IPS-20b (cell line): ENCODE measurements around the gene L3HYPDH.

Experiments used
- H3K27ac ChIP-seq: one replicate; pipeline ENCODE4 v1.5.1; 2013; ENCODE audit warnings: low read length
- H3K27me3 ChIP-seq: 2 replicates; pipeline ENCODE4 v1.6.1; 2013; ENCODE audit warnings: mild to moderate bottlenecking, low read length, inconsistent platforms; ENCODE audit not compliant: insufficient read depth
- H3K36me3 ChIP-seq: 2 replicates; pipeline ENCODE4 v1.6.1; 2013; ENCODE audit warnings: low read depth, mild to moderate bottlenecking, inconsistent platforms, low read length, moderate library complexity; ENCODE audit not compliant: insufficient read depth
- H3K4me1 ChIP-seq: 2 replicates; pipeline ENCODE4 v1.6.1; 2013; ENCODE audit warnings: mild to moderate bottlenecking, control low read depth, inconsistent platforms, low read length, moderate library complexity; ENCODE audit not compliant: insufficient read depth
- H3K4me3 ChIP-seq: 2 replicates; pipeline ENCODE4 v1.5.1; 2013; ENCODE audit warnings: mild to moderate bottlenecking, low read length, inconsistent platforms
- H3K9ac ChIP-seq: 2 replicates; pipeline ENCODE4 v1.6.1; 2013; ENCODE audit warnings: low read depth, mild to moderate bottlenecking, inconsistent platforms, low read length, moderate library complexity
- H3K9me3 ChIP-seq: 2 replicates; pipeline ENCODE4 v1.6.1; 2013; ENCODE audit warnings: mild to moderate bottlenecking, low read depth, low read length, inconsistent platforms; ENCODE audit not compliant: insufficient read depth

The L3HYPDH gene

DNA sequence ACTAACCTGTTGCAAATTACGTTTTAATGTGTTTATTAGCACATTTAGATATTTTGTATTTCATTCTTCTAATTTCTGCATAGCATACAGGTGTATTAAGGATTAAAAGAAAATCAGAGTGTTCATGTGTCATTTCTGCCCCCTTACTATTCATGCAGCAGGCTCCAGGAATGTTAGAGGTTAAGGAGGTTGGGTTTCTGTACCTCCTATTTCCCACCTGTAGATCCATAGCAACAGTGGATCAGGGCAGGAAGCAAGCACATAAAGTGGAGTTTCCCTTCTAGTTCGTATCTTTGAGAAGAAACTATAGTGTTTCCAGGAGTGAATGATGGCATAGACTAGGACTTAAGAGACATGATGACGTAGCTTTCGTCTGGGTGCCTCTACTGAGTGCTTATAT lies 19.0 kb upstream of the L3HYPDH start:
- H3K27me3 ChIP-seq, result no peaks in the 10 kb centered on the region
- no peaks in the 10 kb centered on the region; the same call in 1 of the 2 replicates for H3K4me1 ChIP-seq
- H3K4me3 ChIP-seq, result no peak overlapping the region
- peaks cover 59% of the 10 kb centered on the region for H3K36me3 ChIP-seq
- H3K9ac ChIP-seq, result no peak overlapping the region
- no peaks in the 10 kb centered on the region for H3K9me3 ChIP-seq
- H3K27ac ChIP-seq, result no peak overlapping the region

DNA sequence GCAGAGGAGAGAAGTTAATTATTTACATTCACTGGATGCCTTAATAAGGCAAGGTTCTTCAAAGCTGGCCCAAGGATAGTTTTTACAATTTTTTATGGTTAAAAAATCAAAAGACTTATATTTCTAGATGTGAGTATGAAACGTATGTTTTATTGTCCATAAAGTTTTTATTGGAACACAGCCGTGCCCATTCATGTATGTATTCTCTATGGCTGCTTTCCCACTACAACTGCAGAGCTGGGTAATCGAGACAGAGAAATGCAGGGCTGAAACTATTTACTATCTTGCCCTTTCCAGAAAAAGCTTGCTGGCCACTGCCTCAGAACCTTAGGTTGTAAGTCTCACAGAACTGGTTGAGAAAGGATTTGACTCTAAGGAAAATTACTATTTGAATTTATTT lies 16.5 kb upstream of the L3HYPDH start:
- no peaks in the 10 kb centered on the region for H3K4me1 ChIP-seq
- H3K36me3 ChIP-seq, result peaks cover 79% of the 10 kb centered on the region
- no peaks in the 10 kb centered on the region for H3K9me3 ChIP-seq
- H3K27me3 ChIP-seq, result no peaks in the 10 kb centered on the region
- no peak overlapping the region for H3K27ac ChIP-seq
- H3K9ac ChIP-seq, result no peak overlapping the region
- H3K4me3 ChIP-seq, result no peak overlapping the region

DNA sequence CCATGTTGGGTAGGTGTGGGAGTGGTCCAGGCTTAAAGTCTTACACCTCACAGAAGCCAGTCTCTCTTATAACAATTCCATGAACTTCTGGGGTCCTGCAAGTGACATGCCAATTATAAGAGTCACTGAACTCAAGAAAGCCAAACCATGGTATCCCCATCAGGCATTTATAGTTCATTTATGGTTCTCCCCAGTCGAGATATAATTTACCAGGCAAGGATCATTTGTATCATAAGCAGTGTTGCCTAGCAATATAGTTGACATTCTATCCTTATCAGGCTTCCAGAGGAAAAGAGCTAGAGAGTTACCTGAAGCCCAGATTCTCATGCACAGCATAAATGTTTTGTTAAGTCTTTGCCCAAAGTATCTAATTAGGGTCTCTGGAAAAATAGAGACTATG lies 8.2 kb upstream of the L3HYPDH start:
- Histone ChIP-seq H3K36me3 (peaks cover 92% of the 10 kb centered on the region), H3K4me3 (no peak overlapping the region), H3K4me1 (no peaks in the 10 kb centered on the region), H3K27me3 (no peaks in the 10 kb centered on the region), H3K9me3 (no peaks in the 10 kb centered on the region), H3K9ac (no peak overlapping the region), H3K27ac (no peak overlapping the region)

DNA sequence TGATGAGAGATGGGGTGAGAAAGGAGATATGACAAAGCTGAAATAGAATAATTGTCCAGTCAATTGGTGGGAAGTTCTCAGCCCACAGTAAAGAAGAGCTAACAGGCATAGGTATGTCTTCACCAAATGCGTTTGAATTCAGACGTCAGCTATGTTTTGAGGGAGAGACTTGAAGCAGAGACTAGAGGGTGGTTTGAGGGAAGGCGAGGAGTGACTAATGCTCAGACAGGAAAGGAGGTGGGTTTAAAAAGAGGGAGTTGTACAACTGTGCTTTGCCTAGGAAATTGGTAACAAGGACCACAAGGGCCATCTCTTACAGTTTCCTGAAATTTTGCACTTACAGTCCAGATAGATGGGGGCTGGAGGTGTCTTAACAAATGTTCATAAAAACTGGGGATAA lies 6.5 kb upstream of the L3HYPDH start:
- Histone ChIP-seq H3K9me3 (no peaks in the 10 kb centered on the region), H3K4me3 (no peak overlapping the region), H3K27me3 (no peaks in the 10 kb centered on the region), H3K4me1 (no peaks in the 10 kb centered on the region), H3K36me3 (peaks cover 82% of the 10 kb centered on the region), H3K27ac (no peak overlapping the region), H3K9ac (no peak overlapping the region)

DNA sequence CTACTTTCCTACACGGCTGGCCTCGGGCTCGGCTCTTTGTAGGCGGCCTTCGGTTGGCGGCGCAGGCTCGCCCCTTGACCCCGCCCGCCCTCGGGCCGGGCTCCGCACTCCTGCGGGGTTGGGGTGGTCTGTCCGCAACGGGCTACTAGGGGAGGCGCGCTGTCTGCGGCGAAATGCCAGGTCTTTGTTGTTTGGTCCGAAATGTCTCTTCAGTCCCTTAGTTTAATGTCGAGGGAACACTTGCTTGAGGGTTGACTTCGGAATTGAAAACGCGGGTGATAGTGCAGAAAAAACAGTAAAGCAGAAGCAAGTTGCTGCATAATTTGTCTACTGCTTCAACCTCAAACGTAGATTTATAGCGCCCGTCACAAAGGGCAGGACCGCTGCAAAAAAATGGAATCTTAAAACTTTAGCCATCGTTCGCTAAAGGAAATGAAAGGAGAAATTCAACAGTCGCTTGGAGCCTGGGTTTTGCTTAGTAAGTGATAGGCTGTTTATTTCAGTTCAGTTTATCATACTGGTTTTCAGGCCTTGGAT lies 499 bp upstream of the L3HYPDH start:
- Histone ChIP-seq H3K27ac (peak overlapping the region; percentile 64), H3K36me3 (peaks cover 25% of the 10 kb centered on the region), H3K9ac (peak overlapping the region; percentile 96), H3K9me3 (no peaks in the 10 kb centered on the region), H3K4me1 (peaks cover 8% of the 10 kb centered on the region), H3K4me3 (peak overlapping the region; percentile 96), H3K27me3 (no peaks in the 10 kb centered on the region)

DNA sequence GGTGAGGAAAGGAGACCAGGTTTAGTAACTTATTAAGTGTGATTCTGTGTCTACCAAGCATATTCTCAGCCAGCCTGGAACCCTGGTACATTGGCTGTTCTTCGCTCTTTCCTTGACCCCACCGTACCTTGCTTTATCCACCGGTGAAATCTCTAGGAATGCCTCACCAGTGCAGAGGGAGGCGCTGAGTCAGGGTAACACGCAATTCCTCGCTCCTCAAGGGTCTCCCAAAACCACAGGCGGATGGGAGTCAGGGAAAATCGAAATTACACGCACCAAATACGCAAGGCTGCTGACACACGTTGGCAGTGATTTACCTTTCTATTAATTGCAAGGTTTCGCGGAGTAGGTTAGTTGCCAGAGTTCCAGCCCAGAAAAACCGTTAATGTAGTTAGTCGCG lies 845 bp downstream of the L3HYPDH start:
- Histone ChIP-seq H3K27me3 (no peaks in the 10 kb centered on the region), H3K36me3 (peaks cover 16% of the 10 kb centered on the region), H3K4me1 (peaks cover 8% of the 10 kb centered on the region), H3K27ac (no peak overlapping the region), H3K4me3 (peak overlapping the region; percentile 96), H3K9ac (peak overlapping the region; percentile 96), H3K9me3 (no peaks in the 10 kb centered on the region)

DNA sequence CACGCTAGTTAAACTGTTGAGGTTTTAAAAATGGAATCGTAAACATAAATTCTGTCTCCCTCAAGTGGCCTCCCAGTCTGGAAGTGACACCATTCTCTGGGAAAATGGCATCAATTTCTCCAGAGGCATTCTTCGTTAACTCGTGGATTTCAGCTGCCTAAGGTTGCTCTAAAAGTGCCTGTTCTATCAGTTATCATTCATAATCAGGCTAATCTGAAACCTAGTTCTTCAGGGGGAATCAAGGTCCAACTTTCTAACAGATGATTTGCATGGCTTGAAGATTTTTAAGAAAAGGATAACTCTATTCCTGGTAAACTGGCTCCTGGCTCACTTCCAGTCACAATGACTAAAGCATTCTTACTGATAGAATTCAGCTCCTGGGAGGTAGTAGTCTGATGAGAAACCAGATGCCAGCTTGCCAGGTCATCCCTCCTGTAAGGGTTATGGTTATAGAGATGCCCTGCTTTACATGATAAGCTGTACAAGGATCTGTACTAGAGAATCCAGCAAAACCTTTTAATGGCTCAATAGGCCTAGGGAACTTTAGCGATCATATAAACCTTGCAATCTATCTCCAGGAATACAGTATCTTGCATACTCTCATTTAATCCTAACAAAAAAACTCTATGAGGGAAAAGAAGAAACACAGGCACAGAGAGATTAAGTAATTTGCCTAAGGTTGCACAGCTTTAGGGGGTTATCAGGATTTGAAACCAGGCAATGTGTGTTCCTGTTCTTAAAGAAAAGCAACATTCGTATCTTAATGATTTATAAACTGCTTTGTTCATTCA lies 1.5 kb downstream of the L3HYPDH start:
- Histone ChIP-seq H3K4me3 (peak overlapping the region; percentile 96), H3K27me3 (no peaks in the 10 kb centered on the region), H3K27ac (no peak overlapping the region), H3K36me3 (peaks cover 12% of the 10 kb centered on the region), H3K9me3 (no peaks in the 10 kb centered on the region), H3K4me1 (peaks cover 8% of the 10 kb centered on the region), H3K9ac (peak overlapping the region; percentile 96; the same call in 1 of the 2 replicates)

DNA sequence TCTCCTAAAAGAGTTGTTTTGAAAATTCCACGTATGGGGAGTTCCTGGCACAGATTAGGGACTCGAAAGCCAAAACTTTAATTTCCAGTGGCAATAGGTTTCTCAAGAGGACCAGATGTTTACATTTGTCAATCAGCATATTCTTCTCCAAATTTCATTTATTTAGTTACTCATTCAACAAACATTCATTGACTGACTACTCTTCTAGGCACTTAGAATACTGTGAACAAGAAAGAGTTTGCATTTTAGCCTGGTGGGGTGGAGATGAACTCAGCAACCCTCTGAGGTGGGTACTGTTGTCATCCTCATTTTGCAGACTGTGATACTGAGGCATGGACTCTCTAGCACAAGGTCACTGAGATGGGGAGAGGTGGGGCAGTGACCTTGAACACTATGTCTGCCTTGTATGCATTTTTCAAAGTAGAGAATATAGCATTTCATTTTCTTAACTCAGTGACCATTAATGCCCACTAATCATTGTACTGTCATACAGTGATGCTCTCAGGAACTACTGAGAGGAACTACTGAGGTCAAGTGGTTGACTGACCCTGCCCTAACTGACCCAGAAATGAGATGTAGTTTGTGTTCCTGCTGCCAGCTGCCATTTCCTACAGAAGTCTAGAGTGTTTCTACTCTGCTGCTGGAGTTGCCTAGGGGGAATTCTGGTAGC lies 2.2 kb downstream of the L3HYPDH start:
- Histone ChIP-seq H3K27ac (no peak overlapping the region), H3K4me1 (peaks cover 8% of the 10 kb centered on the region), H3K9me3 (no peaks in the 10 kb centered on the region), H3K4me3 (peak overlapping the region; percentile 96; the same call in 1 of the 2 replicates), H3K27me3 (no peaks in the 10 kb centered on the region), H3K9ac (no peak overlapping the region), H3K36me3 (peaks cover 7% of the 10 kb centered on the region; the same call in 1 of the 2 replicates)

DNA sequence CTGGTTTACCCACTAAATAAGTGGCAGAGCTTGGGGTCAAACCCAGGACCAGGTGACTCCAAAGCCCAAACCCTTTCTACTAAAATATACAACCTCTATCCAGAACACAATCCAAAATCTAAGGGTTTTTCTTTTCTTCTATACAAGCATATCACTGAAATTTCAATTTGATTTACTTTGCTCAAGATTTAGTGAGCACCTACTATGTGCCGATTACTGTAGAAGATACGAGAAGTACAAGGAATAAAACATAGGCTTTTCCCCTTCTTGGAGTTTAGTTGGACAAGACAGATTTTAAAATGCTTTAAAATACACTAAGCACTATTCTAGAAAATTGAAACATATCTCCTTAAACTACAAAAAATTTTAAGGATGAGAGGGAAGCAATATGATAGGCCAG lies 2.8 kb downstream of the L3HYPDH start:
- Histone ChIP-seq H3K27ac (no peak overlapping the region), H3K4me3 (0 out of 2 replicates have a peak overlapping the region, but pooled peaks have one; percentile 19), H3K4me1 (peaks cover 8% of the 10 kb centered on the region), H3K9me3 (no peaks in the 10 kb centered on the region), H3K27me3 (no peaks in the 10 kb centered on the region), H3K9ac (no peak overlapping the region), H3K36me3 (peaks cover 11% of the 10 kb centered on the region; the same call in 1 of the 2 replicates)

DNA sequence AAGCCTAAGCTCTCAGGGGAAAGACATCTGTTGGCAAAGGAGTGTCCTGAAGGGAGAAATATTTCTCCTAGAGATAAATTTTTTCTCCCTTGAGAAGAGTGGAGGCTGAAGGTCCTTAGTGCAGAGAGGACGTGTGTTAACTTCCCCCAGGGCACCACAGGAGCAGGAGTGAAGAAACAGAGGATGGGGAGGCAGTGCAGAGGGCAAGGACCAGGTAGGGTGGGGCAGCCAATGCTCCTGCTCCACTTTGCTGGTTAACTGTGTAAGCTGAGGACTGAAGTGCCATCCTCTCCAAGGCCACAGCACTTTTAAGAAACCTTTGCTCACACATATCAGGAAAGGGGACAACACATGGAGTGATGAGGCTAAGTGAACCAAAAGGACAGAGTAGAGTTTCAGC lies 4.0 kb downstream of the L3HYPDH start:
- Histone ChIP-seq H3K36me3 (peaks cover 23% of the 10 kb centered on the region), H3K27me3 (no peaks in the 10 kb centered on the region), H3K4me3 (no peak overlapping the region), H3K27ac (no peak overlapping the region), H3K9ac (no peak overlapping the region), H3K9me3 (no peaks in the 10 kb centered on the region), H3K4me1 (peaks cover 8% of the 10 kb centered on the region)

DNA sequence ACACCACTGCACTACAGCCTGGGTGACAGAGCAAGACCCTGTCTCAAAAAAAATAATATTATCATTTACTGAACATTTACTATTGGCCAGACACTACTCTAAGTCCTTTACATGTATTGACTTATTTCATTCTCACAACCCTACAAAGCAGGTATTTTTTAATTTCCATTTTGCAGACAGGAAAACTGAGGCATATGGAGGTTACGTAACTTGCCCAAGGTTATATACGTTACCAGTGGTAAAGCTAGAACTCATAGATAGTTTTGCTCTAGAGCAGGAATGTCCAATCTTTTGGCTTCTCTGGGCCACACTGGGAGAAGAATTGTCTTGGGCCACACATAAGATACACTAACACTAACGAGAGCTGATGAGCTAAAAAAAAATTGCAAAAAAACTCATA lies 5.7 kb downstream of the L3HYPDH start:
- peaks cover 8% of the 10 kb centered on the region for H3K4me1 ChIP-seq
- H3K9ac ChIP-seq, result no peak overlapping the region
- H3K27me3 ChIP-seq, result no peaks in the 10 kb centered on the region
- H3K4me3 ChIP-seq, result no peak overlapping the region
- H3K9me3 ChIP-seq, result no peaks in the 10 kb centered on the region
- no peak overlapping the region for H3K27ac ChIP-seq
- H3K36me3 ChIP-seq, result peaks cover 33% of the 10 kb centered on the region

DNA sequence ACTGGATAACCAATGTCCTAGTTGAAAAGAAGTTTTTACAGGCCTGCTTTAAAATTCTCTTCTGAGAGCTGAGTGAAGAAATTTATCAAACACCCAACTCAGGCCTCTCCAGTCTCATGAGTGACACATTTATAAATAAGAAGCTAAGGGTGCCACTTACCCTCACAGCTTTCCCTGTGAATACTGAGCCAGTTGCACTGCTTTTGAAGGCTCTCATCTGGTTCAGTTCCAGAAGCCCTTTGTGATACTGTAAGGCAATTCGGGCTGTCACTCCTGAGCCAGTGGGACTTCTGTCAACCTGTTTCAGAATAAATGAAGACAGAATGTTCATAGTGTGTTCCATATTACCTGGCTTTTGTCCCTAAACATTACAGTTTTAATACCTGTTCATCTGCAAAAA lies 8.5 kb downstream of the L3HYPDH start:
- Histone ChIP-seq H3K9ac (no peak overlapping the region), H3K36me3 (peaks cover 53% of the 10 kb centered on the region), H3K9me3 (no peaks in the 10 kb centered on the region), H3K27me3 (no peaks in the 10 kb centered on the region), H3K4me1 (no peaks in the 10 kb centered on the region), H3K27ac (no peak overlapping the region), H3K4me3 (no peak overlapping the region)
